DLD1 (cell line): Measurements from ENCODE around the gene ABAT.
"Not testable (repeated sequence)": the region's sequence is repeated elsewhere in the genome, so short reads cannot be mapped to it uniquely, and the experiment has no call there.

Source experiments
- in situ Hi-C: cut with HindIII; loops from 2 replicates; pipeline ENCODE4 v1.10.0; 2017; ENCODE audit warnings: low sequenced_read_pairs

ABAT gene

DNA sequence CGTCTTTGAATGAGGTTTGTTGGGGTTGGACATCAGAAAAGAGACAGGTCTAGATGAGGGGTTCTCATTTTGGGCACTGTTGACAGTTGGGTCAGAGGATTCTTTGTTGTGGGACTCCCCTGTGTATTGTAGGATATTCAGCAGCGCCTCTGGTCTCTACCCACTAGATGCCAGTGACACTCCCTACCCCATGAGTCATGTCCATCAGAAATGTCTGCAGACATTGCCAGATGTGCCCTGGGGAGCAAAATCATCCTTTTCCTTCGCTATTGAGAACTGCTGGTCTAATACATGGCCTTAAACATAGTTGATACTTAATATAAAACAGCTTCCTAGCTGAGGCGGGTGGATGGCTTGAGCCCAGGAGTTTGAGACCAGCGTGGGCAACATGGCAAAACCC lies 3.1 kb downstream of the ABAT start:
- in situ Hi-C loops, result no loop called here

DNA sequence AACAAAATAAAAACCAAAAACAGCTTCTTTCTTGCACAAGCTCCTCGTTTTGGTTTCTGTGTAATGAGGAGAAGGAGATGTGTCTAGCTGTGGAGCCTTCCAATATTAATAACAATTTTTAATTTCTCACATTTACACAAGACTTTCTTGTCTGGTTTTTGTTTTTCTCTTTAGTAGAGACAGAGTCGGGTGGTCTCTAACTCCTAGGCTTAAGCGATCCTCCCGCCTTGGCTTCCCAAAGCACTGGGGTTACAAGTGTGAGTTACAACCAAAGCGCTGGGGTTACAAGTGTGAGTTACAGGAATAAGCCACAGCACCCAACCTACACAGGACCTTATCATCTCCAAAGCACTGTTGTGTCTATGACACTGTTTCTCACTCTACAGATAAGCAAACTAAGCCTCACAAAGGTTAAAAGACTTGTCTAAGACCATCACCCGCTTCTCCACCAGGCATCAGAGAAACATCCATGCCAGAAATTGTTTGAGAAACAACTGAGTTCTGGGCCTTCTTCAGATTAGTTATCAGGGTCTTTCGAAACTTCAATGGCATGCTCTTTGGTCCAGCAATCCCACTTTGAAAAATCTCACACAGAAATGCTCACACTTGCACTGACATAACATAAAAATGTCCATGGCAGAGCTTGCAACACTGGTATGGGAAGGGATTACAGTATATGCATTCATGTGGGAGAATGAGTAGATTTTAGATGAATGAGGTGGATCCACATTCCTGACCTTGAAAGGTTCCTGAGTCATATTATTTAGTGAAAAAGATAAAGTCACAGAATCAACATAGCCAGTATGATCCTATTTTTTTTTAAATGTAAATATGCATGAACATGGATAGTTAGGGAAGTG lies 3.9 kb downstream of the ABAT start:
- in situ Hi-C loops, result no loop called here

DNA sequence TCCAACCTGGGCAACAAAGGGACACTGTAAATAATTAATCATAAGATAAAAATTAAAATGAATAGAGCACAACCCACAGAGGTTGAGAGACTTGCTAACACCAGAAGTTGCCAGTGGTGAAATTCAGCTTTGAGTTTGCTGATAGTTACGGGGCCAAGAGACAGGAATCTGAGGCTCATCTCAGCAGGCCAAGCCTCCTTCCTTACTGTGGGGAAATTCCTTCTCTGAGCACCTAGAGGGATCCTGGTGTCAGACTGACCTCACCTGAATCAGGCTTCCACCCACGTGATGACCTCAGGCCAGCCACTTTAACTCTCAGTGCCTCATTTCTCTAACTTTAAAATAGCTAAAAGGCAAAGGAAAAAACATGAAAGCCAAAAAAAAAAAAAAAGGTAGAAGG lies 4.7 kb downstream of the ABAT start:
- in situ Hi-C loops, result no loop called here

DNA sequence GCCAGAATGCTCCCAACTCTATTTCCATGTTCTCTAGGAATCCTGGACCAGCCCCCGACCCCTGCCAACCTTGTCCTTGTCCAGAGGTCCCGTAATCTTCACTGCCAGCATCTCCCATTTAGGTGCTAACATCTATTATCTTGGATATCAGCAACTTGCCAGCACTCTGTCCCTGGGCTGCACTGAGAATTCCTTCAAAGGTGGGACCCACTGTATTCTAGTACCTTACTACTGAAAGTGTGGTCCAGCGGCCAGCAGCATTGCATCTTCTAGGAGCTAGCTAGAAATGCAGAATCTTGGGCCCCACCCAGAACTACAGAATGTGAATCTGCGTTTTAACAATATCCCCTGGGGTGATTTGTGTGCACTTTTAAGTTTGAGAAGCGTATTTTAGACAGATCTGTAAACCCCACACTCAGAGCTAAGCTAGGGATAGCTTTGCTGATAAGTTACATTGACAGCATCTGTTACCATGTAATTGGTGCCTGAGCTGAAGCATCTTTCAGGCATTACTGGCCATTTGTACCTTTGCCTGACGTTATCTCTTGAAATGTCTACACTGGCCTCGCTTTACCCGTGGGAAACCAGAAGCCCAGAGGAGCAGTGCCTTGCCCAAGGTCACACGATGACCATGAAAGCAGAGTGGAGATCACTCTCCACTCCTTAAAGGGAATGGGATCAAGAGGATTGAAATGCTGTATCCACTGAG lies 8.3 kb downstream of the ABAT start:
- in situ Hi-C loops, result no loop called here

DNA sequence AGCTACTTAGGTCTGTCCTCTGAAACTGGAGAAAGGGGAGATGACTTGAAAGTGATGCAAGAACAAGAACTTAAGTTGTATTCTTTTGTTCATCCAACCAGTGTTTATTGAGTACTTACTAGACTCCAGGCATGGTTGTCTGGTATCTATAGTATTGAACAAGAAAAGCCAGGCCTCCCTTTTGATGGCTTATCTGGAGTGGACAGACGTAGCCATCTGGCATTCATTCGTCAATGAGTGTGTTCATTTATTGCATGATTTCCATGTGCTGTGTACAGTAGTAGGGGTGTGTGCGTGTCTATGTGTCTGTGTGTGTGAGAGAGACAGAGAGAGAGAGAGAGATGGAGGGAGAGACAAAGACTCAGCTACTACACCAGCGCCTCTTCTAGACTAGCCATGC lies 9.2 kb downstream of the ABAT start:
- in situ Hi-C loops, result no loop called here

DNA sequence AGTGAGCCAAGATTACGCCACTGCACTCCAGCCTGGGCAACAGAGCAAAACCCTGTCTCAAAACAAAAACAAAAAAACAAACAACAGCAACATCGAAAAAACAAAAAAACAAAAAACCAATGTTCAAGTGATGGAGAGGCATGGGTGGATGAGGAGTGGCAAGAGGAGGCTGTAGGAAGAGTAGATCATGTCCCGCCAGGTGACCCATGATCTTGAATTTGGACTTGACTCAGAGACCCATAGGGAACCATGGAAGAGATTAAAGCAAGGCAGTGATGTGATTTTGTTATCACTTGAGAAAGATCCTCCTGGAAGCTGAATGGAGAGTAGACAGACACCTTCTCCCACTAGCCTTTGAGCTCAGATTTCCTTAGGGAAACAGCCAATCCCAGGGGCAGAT lies 11.2 kb downstream of the ABAT start:
- in situ Hi-C loops, result no loop called here

DNA sequence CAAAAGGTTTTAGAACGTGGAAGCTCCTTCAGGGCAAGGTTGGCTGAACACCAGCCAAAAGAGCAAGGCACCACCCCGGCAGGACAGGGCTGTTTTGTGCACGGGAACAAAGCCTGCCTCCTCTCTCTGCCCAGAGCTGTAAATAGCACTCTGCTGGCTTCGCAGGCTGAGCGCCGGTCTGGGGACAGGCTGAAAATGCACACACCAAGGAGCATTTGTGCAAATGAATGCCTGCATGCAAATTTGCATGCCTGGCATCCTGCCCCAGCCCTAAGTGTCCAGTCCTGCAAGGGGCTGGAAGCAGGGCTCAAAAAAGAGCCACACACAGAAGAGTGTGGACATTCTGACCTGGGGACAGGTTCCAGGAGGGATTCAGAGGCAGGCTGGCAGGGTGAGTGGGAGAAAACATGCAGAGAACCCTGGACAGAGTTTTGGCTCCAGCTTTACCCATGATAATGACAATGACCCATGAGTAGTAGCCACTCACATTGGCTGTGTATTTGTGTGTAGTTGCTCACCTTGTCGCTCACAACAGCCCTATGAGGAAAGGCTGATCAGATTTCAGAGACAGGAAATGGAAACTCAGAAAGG lies 11.7 kb downstream of the ABAT start:
- in situ Hi-C loops, result no loop called here

DNA sequence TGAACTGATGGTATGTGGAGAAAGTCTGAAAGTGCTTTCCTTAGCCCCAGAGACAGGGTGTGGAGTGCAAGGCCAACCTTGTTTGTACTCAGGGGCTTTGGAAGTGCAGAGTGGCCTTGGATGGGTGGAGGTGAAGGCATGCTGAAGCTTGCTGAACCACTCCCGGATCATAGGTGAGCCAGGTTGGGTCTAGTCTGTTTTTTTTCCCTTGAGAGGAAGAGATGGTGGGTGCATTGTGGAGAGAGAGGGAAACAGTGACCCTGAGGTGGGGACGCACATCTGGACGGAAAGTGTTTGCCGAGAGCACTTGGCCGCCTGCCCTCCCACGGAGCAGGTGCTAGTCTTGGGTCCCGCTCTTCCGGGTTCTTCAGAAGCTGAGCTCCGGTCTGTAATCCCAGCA lies 12.5 kb downstream of the ABAT start:
- in situ Hi-C loops, result no loop called here

DNA sequence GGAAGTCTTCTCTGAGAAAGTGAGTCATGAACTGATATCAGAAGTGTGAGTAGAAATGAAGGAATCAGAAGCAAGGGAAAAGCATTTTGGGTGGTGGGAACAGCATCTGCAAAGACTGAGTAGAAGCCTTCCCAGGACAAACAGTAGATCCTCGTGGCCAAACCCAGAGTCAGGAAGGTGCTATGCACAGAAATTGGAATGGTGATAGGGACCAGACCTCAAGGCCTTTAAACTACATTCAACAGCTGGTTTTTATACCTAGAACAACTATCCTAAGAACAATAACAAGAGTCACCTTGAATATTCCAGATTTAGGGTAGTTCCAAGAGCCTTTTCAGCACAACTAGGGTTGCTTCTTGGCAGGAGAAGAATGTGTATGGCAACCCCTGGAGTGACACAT lies 15.3 kb downstream of the ABAT start:
- in situ Hi-C loops, result no loop called here

DNA sequence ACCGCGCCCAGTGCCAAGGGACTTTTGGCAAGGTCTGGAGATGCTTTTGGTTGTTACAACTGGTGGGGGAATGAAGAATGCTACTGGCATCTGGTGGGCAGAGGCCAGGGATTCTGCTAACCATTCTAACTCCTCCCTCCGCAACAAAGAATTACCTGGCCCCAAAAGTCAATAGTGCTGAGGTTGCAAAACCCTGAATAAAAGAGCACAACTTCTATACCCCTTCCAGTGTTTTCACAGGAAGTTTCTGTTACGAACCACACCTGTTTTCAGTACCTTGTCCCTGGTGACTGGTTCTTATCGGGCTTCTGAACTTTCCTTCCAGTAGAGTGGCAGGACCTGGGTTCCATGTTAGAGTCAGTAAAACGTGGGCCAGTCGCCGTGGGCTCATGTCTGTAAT lies 17.3 kb downstream of the ABAT start:
- in situ Hi-C loops, result no loop called here

DNA sequence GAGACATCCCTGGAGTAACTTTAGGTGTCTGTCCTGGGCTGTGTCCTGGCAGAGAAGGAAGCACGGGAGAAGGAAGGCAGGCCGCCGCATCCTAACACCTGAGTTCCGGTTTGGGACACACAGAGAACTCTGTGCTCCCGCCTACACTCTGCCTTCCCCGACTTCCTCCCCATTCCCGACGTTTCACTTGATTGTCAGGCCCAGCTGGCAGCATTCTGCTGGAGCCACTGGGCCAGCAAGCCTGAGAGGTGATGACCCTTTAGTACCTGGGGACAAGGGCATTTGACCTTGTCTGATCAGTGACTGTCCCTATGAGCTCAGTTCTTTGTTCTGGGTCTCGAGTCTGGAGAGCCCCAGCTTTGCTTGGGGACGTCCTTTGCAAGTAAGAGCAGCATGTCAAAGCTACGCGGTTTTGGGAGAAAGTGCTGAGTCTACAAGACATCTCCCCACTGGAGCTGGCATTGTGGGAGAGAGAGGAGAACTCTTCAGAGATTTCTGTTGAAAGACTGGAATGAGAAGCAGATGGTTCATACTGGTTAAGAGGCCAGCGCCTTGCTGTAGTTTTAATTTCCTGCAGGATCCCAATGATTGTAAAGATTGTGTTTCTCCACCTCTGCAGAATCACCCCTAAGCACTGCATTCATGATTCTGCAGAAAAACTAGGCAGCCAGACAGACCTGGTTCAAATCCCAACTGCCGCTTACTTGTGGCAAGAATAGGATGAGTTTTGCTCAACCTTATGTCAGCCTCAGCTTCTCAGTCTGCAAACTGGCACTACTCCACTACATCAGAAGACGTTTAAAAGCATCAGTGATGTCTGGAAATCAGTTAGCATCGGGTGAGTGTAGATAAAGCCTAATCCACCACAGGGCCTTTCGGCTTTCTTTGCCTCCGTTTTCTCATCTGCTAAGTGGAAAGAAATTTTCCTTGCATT lies 20.6 kb downstream of the ABAT start:
- in situ Hi-C loops, result no loop called here

DNA sequence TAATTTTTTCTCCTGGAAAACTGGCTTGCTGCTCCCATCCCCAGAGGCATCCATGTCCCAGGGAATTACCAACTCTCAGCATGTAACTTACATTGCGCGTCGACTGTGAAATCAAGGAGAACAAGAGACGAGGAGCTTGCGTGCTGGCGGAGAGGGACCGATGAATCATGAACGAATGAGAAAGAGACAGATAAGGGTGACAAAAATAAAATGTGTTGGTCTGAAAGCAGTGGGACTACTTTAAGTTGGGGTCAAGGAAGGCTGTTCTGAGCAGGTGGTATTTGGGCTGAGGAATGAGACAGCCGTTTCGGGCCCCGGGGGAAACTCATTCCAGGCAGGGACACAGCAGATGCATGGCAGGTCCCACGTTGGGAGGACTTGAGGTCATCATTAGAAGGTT lies 22.5 kb downstream of the ABAT start:
- in situ Hi-C loops, result no loop called here

DNA sequence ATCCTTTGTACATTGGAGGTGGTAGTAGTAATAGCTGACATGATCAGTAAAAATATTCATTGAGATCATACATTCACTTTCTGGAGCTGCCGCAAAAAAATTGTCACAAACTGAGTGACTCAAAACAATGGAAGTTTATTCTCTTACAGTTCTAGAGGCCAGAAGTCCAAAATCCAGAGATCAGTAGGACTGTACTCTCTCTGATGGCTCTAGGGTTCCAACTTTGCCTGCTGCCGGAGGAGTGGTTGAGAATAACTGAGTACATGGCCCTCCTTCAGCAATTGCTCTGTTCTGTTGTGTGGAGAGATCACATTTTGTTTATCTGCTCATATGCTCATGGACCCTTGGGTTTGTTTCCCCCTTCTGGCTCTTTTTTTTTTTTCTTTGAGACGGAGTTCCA lies 23.5 kb downstream of the ABAT start:
- in situ Hi-C loops, result no loop called here

DNA sequence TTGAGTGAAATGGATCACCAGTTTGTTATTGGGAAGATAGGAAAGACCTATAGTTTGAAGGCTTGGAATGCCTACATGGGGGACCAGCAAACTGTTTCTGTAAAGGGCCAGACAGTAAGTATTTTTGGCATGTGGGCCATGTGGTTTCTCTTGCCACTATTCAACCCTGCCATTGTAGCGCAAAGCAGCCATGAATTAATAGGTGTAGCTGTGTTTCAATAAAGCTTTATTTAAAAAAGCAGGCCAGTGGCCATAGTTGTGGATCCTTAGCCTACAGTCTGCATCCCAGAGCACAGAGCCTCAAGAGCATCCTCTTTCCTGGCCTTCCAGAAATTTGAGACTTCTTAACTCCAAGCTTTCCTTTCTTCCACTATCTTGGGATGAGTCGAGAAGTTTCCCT lies 29.3 kb downstream of the ABAT start:
- in situ Hi-C loops, result no loop called here

DNA sequence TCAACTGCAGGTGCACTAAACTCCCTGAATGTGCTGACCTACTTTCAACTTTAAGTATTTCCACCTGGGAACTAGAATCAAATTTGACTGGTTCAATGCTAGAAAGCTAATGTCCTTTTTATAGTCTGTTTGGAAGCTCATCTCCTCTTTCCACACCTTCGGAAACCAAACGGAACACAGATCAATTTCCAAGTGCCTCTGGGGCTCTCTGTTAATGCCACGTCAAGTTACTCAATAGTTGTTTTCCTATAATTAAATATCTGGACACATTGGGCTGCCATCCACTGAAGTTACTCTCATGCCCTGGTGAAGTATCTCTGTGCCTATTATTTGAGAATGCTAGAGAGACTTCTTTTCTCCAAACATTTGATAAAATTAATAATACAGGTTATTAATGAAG lies 29.7 kb downstream of the ABAT start:
- in situ Hi-C loops, result no loop called here

DNA sequence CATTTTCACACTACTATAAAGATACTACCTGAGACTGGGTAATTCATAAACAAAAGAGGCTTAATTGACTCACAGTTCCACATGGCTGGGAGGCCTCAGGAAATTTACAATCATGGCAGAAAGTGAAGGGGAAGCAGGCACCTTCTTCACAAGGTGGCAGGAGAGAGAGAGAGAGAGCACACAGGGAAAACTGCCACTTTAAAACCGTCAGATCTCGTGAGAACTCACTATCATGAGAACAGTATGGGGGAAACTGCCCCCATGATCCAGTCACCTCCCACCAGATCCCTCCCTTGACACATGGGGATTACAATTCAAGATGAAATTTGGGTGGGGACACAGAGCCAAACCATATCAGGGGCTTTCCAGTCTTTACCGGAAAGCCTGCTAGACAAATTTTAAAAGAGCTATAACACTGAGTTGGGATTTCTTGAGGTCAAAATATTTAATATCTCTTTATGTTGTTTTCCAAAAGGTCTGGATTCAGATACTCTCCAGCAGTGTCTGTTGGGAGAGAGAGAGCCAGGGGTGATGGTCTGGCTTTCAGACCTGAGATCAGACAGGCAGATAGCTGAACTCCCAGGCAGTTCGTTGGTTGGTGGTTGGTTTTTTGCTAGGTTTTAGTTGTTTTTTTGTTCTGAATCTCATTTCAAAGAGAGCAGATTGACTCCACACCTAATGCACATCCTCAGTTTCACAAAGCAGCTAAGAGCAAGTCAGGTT lies 30.8 kb downstream of the ABAT start:
- in situ Hi-C loops, result not testable (repeated sequence)

DNA sequence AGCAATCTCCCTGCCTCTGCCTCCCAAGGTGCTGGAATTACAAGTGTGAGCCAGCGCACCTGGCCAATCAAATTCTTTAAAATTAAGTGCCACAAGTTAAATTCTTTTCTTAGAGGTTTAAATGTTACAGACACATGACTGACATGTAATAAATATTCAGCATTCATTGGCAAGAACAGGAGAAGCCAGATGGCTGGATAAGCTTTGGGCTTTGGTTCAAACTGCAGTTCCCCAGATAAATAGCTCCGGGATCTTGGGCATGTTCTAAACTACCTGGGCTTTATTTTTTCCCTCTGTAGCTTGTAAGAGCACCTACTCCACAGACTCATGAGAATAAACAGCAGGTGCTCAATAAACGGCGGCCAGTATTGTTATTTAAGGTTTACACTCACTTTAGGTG lies 34.1 kb downstream of the ABAT start:
- in situ Hi-C loops, result no loop called here

DNA sequence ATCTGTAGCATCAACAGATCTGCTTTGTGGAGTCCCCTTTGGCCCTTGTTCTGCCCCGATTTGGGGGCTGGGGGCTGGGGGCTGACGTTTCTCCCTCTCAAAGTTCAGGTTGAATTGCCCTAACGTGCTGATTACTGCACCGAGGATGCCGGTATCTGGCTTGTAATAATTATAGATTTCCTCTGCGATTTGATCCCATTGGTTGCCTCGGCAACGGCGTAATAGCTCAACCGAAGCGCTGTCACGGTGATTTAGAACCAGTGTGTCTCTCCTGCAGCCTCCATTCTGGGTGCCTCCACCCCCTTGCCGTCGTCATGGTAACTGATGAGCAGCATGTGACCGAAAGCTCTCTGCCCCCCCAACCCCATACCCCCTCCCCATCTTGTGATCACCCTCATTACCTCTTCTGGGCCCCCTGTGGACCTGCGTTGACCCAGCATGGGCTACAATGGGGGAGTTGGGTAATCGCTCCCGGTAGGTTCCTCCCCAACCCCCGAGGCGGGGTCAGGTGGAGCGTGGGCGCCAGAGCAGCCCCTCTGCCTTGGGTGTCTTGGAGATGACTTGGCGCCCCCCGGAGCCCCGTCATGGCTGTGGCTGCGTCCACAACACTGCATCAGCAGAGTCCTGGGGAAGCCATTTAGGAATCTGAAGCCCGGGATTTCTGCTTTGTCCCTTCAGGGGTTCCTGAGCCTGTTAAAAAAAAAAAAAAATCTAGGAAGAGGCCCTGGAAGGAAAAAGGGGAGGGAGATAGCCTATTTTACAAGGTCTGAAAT lies 38.4 kb downstream of the ABAT start:
- in situ Hi-C loops, result no loop called here

DNA sequence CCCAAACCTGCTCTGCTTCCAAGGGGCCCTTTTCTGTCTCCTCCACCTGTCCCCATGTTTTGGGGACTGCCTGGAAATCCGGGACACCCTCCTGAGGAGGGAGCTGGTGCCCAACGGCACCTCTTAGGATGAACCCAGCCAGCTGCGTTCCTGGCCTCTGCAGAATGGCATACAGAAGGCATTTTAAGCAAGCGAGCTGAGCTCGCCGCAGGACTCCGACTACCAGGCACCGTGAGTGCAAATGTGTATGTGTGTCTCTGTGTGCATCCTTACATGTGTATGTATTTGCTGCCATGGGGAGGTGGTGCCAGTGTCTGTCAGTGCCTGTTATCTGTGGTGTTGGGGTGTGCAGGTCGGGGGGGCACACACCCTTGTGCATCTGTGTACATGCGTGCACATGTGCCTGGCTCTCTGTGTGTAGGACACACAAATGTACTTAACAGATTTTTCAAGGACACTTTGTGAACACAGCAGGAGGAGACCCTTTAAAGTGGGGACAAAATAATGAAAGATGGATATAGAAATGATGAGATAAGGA lies 39.3 kb downstream of the ABAT start:
- in situ Hi-C loops, result no loop called here
